ENCODE measurements around the gene TCEA2. TPM values are rescaled to one million over a fixed set of nuclear protein-coding genes. Genes with fewer than 3 reads are reported as not detected.
"Not testable (repeated sequence)": the region's sequence is repeated elsewhere in the genome, so short reads cannot be mapped to it uniquely, and the experiment has no call there.

TCEA2 gene
- total RNA-seq, 2 experiments from 2014 or later: 36.4 to 71.2 TPM

- Histone ChIP-seq H3K4me3 (ENCODE audit: low read depth, low read length, poor library complexity, severe bottlenecking) (no peak overlapping the region), H3K79me2 (ENCODE audit: insufficient read depth, low read depth, low read length) (no peaks in the 10 kb centered on the region), H4K20me1 (ENCODE audit: insufficient read depth, low read length) (no peaks in the 10 kb centered on the region), H3K27ac (ENCODE audit: low read depth, low read length, poor library complexity, severe bottlenecking) (no peak overlapping the region), H3K9me2 (ENCODE audit: insufficient read depth, low read length) (no peaks in the 10 kb centered on the region), H2AFZ (ENCODE audit: low read length) (no peak overlapping the region), H3K36me3 (ENCODE audit: insufficient read depth, low read length) (no peaks in the 10 kb centered on the region), H3K4me2 (ENCODE audit: low read length) (no peak overlapping the region), H3K4me1 (ENCODE audit: insufficient read depth, low read length, poor library complexity, severe bottlenecking) (peaks cover 11% of the 10 kb centered on the region), H3K9me3 (ENCODE audit: low read length) (no peaks in the 10 kb centered on the region)
- POLR2A ChIA-PET: no interaction called here
- TF ChIP-seq EZH2phosphoT487 (IDR thresholded peaks at IDR 0.05; ENCODE audit: borderline replicate concordance, low read depth, low read length): no peak
- TF ChIP-seq CTCF (conservative IDR thresholded peaks at IDR 0.05; ENCODE audit: low read length): no peak
- DNase-seq (ENCODE audit: low spot score): no peak
- intact Hi-C loops (cut with micrococcal nuclease; ENCODE audit: unreplicated experiment): no loop called here
- CTCF ChIA-PET (ENCODE audit: unreplicated experiment): no interaction called here
- no TSS peak for BruUV-seq (replicated peaks)
These were observed 53.0 kb downstream of the TCEA2 start for GRCh38 chr20:64116016-64116415.

GRCh38 chr20:64116541-64117431, 53.8 kb downstream of the TCEA2 start:
- no peak overlapping the region for H3K27ac ChIP-seq (ENCODE audit: low read depth, low read length, poor library complexity, severe bottlenecking)
- H4K20me1 ChIP-seq (ENCODE audit: insufficient read depth, low read length): no peaks in the 10 kb centered on the region
- ChIA-PET CTCF (ENCODE audit: unreplicated experiment) (interaction anchor here (0.6 kb wide), 1 partner anchor 933 kb away, joined by 4 read pairs; no protein-coding TSS in a partner anchor), POLR2A (no interaction called here)
- no peaks in the 10 kb centered on the region for H3K79me2 ChIP-seq (ENCODE audit: insufficient read depth, low read depth, low read length)
- no peak overlapping the region for H3K4me3 ChIP-seq (ENCODE audit: low read depth, low read length, poor library complexity, severe bottlenecking)
- BruUV-seq (replicated peaks): no TSS peak
- no peak overlapping the region for H2AFZ ChIP-seq (ENCODE audit: low read length)
- no peak overlapping the region for H3K4me2 ChIP-seq (ENCODE audit: low read length)
- no peaks in the 10 kb centered on the region for H3K9me2 ChIP-seq (ENCODE audit: insufficient read depth, low read length)
- no peaks in the 10 kb centered on the region for H3K9me3 ChIP-seq (ENCODE audit: low read length)
- no peaks in the 10 kb centered on the region for H3K36me3 ChIP-seq (ENCODE audit: insufficient read depth, low read length)
- no peak for DNase-seq (ENCODE audit: low spot score)
- intact Hi-C loops (cut with micrococcal nuclease; ENCODE audit: unreplicated experiment): no loop called here
- TF ChIP-seq CTCF (conservative IDR thresholded peaks at IDR 0.05; ENCODE audit: low read length) (no peak), EZH2phosphoT487 (IDR thresholded peaks at IDR 0.05; ENCODE audit: borderline replicate concordance, low read depth, low read length) (no peak)
- peaks cover 11% of the 10 kb centered on the region for H3K4me1 ChIP-seq (ENCODE audit: insufficient read depth, low read length, poor library complexity, severe bottlenecking)

GRCh38 chr20:64117432-64117777, 54.4 kb downstream of the TCEA2 start:
- H3K4me2 ChIP-seq (ENCODE audit: low read length); H2AFZ ChIP-seq (ENCODE audit: low read length); H3K36me3 ChIP-seq (ENCODE audit: insufficient read depth, low read length); H3K9me3 ChIP-seq (ENCODE audit: low read length); H3K27ac ChIP-seq (ENCODE audit: low read depth, low read length, poor library complexity, severe bottlenecking); H3K9me2 ChIP-seq (ENCODE audit: insufficient read depth, low read length); POLR2A ChIA-PET; H3K79me2 ChIP-seq (ENCODE audit: insufficient read depth, low read depth, low read length); intact Hi-C loops (cut with micrococcal nuclease; ENCODE audit: unreplicated experiment); H4K20me1 ChIP-seq (ENCODE audit: insufficient read depth, low read length); BruUV-seq (replicated peaks); H3K4me3 ChIP-seq (ENCODE audit: low read depth, low read length, poor library complexity, severe bottlenecking); DNase-seq (ENCODE audit: low spot score): not testable (repeated sequence)
- peaks cover 11% of the 10 kb centered on the region for H3K4me1 ChIP-seq (ENCODE audit: insufficient read depth, low read length, poor library complexity, severe bottlenecking)
- CTCF ChIA-PET (ENCODE audit: unreplicated experiment): interaction anchor here (0.6 kb wide), 1 partner anchor 933 kb away, joined by 4 read pairs; no protein-coding TSS in a partner anchor
